Right renal pelvis (tissue), 4 donors: ENCODE results near the gene CDC37. TPM values are rescaled to one million over a fixed set of nuclear protein-coding genes. Genes with fewer than 3 reads are reported as not detected.
"Not testable (repeated sequence)": the region's sequence is repeated elsewhere in the genome, so short reads cannot be mapped to it uniquely, and the experiment has no call there.

Experiments
- DNase-seq, 4 donors: peaks; one replicate each; pipeline ENCODE4 v3.0.0-alpha.2; 2013; ENCODE audit warnings: low read depth in 4 of 4, low spot score in 3 of 4, missing footprints in 1 of 4
- polyA plus RNA-seq, 4 donors: library from polyadenylated mRNA; unstranded; fragments of 120-200 nt; gene quantifications; one replicate each; pipeline ENCODE4 v1.2.1, GENCODE V29; 2013; ENCODE audit not compliant: insufficient read length in 4 of 4

The CDC37 gene
- polyA plus RNA-seq, 4 donors = 135 to 170 (median 137) TPM

- DNase-seq = no peak
Observed at GRCh38 chr19:10420444-10421239, 17.3 kb upstream of the CDC37 start, which contains the start of gene PDE4A. PDE4A (plus strand) TSS chr19:10420538; CDS start chr19:10420765, 227 bp downstream.

DNA sequence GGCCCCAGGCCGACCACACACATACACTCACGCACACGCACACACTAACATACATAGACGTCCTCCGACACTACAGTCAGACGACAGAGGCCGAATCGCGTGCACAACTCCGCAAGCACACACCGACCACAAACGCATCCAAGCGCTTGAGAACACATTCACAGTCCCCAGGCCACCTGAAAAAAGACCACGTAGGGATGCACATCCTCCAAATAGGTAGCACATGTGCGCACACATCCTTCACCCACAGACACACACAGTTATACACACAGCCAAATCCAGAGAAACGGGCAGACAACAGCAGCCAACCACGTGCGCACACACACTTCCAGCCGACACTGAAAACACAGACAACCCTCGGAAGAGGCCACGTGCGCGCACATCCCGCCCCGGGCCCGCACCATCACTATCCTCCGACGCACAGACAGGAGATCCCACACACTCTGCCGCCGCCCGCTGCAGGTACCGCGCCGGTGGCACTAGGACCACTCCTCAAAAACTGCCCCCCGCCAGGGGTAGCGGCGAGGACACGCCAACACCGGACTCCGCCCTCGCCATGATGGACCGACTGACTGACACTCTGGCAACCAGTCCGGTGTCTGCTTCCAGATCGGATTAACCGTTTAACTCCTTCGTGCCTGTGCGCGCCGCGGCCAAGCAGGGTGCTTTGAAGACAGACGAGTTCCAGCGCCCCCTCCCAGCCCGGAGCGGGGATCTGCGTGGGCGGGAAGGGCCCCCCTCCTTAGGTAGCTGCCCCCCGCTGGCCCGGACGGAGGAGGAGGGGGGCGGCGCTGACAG lies 16.5 kb upstream of the CDC37 start:
- no peak for DNase-seq

- DNase-seq = no peak
Observed at GRCh38 chr19:10419200-10419645, 15.9 kb upstream of the CDC37 start.

DNA sequence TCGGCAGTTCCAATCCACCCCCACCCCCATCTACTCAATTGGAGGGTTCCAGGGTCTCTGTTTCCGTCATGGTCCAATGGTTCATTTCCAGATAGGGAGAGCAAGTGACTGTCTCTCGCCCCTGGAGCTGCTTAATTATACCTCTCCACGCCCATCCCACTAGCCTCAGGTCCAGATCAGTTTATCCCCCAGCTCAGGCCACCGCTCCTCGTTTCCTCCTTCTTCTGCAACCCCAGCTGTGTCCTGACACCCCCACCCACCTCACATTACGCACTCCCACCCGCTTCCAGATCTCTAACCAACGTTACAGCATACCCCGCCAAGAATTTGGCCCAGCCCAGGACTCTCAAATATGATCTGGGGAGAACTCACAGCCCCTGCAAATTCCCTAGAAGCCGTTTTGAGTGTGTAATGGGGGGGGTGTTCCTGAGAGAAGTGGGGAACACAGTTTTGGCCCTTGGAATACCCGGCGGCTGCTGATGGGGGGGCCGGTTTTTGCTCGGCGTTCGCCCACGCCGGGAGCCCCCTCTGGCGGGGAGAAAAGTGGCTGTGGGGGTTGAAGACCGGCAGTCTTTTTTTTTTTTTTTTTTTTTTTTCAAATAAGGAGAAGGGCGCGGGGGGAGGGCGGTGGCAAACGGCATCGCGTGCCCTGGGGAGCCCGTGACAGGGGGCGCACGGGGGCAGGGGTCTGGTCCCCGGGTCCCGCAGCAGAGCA lies 15.3 kb upstream of the CDC37 start:
- DNase-seq = no peak

DNA sequence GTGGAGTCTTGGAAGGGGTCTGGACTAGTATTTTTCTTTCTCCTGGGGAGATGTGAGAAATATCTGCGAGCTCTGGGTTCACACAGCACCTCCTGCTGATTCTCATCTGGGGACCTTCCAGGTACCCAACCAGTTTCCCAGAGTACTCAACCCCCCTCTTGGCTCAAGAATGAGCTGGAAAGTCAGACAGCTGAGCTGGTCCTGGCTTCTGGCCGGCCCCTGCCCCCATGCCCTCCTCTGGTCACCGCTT lies 14.8 kb upstream of the CDC37 start:
- no peak for DNase-seq

DNA sequence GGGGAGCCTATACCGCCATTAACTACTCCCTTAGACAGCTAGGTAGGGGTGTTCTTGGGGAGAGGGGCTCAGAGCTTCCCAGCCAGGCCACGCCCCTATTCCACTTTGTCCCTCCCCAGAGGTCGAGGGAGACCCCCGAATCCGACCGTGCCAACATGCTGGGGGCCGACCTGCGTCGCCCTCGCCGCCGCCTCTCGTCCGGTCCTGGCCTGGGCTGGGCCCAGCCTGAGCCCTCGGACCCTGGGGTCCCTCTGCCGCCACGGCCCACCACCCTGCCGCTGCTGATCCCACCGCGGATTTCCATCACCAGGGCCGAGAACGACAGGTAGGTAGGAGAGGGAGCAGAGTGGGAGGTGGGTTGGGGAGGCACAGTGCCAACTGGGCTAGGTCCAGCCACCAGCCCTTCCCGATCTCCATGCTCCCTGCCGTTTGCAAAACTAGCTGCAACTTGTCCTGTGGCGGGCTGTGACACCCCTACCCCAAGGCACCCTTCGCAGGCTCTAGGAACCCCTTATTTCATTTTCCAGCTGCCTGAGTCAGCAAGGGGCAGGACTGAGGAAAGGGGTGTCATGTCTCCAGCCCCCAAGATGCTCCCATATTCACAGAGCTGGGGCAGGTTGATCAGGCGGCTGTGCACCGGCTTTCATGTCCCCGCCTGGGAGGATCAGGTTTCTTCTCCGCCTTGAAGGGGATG lies 14.3 kb upstream of the CDC37 start:
- no peak for DNase-seq

DNA sequence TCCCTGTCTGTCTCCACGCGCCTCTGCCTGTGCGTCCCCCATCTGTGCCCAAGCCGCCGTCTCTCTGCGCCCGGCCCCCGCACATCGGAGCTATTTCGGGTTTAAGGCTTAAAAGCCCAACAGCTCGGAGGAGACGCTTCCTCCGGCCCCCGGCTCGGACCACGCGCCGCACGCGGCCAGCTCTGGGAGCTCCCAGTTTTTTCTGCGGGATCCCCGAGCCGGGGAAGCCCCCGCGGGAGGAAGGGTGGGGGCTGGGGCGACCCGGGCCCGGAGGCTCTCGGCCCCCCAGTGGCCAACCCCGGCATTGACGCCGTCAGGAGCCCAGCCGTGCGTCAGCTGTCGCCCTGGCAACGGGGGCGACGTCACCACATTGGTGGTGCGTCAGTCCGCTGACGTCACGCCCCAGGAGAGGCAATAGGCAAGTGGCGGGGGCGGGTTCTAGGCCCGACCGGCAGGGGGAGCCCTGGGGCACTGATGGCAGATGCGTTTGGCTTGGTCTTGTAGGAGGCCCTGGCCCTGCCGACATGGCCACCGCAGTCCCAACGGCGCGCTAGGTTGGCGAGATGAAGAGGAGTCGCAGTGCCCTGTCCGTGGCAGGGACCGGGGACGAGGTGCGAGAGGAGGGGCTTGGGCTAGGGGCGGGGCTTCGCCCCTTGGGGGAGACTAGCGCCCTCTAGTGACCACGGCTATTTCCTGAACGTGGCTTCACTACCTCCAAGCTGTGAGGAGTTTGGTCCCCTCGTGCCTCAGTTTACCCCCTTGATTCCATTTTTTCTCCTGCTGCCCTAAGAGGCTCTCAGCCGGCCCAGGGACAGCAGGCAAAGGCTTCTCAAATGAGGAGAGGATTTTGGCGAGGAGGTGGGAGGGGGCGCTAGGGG lies 13.3 kb upstream of the CDC37 start:
- no peak for DNase-seq

- DNase-seq = no peak
Observed at GRCh38 chr19:10416083-10416379, 12.7 kb upstream of the CDC37 start.

DNA sequence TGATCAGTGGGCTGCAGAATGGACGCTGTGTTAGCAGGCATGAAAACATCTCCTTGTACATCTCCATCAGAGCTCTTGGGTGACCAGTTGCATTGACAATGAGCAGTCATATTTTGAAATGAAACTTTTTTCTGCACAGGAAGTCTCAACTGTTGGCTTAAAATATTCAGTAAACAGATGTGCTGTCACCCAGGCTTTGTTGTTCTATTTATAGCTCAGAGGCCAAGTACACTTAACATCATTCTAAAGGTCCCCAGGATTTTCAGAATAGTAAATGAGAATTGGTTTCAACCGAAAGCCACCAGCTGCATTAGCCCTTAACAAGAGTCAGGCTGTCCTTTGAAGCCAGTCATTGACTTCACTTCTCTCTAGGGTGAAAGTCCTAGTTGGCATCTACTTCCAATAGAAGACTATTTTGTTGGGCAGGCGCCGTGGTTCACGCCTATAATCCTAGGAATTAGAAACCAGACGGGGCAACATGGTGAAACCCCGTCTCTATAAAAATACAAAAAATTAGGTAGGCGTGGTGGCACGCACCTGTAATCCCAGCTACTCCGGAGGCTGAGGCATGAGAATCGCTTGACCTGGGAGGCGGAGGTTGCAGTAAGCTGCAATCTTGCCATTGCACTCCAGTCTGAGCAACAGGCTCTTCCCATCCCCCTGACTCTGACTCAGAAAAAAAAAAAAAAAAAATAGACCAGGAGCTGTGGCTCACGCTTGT lies 9.1 kb upstream of the CDC37 start:
- DNase-seq = no peak

DNA sequence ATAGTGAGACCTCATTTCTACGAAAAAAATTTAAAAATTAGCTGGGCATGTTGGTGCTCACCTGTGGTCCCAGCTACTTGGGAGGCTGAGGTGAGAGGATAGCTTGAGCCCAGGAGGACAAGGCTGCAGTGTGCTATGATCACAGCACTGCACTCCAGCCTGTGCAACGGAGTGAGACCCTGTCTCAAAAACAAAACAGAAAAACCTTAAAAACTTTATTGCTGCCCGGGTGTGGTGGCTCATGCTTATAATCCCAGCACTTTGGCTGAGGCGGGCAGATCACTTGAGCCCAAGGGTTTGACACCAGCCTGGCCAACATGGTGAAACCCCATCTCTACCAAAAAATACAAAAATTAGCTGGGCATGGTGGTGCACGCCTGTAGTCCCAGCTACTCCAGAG lies 7.9 kb upstream of the CDC37 start:
- not testable (repeated sequence) for DNase-seq

- DNase-seq = no peak
Observed at GRCh38 chr19:10408511-10409283, 5.4 kb upstream of the CDC37 start.

GRCh38 chr19:10407096-10407495 lies 3.8 kb upstream of the CDC37 start:
- no peak for DNase-seq

DNA sequence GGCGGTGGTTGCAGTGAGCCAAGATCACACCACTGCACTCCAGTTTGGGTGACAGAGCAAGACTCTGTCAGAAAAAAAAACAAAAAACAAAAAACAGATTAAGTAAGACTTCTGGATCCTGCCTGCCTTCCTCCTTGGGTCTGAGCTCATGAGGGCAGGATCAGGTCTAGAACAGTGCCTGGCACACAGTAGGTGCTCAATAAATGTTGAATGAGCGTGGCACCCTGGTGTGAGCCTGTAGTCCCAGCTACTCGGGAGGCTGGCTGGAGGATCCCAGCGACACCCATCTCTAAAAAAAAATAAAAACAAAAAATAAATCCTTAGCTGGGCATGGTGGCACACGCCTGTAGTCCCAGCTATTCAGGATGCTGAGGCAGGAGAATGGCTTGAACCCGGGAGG lies 2.8 kb upstream of the CDC37 start:
- DNase-seq = no peak

DNA sequence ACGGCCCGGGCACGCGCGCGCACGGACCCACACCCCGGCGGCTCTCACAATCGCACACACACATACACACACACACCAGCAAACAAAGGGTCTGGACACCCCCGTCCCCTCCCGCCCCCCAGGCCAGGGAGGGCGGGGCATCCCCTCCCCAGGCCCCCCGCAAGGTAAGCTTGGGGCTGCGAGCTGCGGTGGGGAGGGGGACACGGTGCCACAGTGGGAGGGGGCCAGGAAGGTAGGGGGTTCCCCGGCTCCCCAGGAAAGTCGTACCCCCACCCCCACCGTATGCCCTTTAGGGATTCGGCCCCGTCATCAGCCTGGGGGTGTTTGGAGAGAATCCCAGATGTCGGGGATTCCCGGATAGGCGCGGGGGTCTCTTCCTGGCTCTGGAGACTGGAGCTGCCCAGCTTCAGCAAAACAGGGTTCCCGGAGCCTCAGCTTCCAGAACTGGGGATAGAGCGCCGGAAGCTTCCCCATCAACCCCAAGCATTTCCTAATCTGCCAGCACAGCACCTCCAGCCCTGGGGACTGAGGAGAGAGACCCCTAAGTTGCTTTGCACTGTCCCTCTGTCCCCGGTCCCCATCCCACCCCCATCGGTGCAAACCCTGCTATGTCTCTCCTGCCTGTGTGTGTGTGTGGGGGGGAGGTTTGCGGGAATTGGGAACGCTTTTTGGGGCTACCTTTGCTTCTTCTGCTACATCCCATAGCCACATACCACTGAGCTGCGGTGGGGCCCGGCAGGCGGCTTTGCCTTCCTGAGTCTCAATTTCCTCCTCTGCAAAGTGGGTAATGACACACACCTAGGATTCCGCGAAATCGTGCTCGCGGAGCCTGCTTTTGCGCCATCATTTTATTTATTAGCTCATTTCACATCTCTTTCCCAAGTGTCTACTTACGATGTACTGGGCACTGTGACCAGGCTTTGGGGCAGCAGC lies 1.8 kb upstream of the CDC37 start:
- no peak for DNase-seq

- no peak for DNase-seq
Observed at GRCh38 chr19:10402441-10403038, 802 bp downstream of the CDC37 start.

- no peak for DNase-seq
Observed at GRCh38 chr19:10399878-10400277, 3.5 kb downstream of the CDC37 start.

DNA sequence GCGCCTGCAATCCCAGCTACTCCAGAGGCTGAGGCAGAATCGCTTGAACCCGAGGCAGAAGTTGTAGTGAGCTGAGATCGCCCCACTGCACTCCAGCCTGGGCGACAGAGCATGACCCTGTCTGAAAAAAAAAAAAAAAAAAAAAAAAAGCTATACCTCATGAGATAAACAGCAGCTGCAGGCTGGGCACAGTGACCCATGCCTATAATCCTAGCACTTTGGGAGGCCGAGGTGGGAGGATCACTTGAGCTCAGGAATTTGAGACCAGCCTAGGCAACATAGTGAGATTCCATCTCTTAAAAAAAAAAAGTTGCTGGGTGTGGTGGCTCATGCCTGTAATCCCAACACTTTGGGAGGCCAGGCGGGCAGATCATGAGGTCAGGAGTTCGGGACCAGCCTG lies 4.0 kb downstream of the CDC37 start:
- DNase-seq = not testable (repeated sequence)
